OCI-LY3 (cell line): Measurements from ENCODE around the gene DDX42.

Source experiments
- CTCF ChIP-seq: fragments of 200-600, 300-600 bp; sonication (generic); IDR thresholded peaks from 2 replicates; pipeline ENCODE4 v1.5.1; 2014; ENCODE audit warnings: antibody characterized with exemption, low read length, low read depth
- EZH2phosphoT487 ChIP-seq: fragments of 200-600 bp; shearing (Covaris generic); IDR thresholded peaks from 2 replicates; pipeline ENCODE4 v1.6.1; 2018; ENCODE audit warnings: antibody characterized with exemption, mixed run types, low read depth

DNA sequence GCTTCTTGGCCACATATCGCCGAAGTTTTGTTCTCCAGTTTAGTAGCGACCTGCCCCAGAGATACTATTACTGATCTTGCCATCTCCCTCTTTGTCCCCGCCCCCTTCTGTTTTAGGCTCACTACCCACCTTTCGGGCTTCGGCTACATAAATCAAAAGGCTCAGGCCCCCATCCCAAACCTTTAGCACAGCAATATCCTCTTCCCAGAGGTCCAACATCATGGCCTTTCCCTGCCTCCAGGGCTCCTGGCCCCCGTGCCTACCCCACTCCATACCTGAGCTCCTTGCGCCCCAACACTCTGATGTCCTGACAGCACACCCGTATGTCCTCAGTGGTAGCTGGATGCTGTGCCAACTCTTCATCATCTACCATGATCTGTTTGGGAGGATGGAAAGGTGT, 50.4 kb downstream of the DDX42 start:
- TF ChIP-seq CTCF (no peak), EZH2phosphoT487 (no peak)
